RWPE1 (cell line): Measurements from ENCODE around the gene BICD2.

Experiments used
- CTCF ChIA-PET: fragments of 350-600 bp; sonication (Branson Sonifier 250); formaldehyde crosslinking; extraction: SDS; loops from one replicate; lab custom pipeline; 2021; lab: Yijun Ruan, JAX
- POLR2A ChIA-PET: fragments of 400-600 bp; formaldehyde crosslinking; extraction: SDS; loops from one replicate; lab custom pipeline; 2020; ENCODE audit warnings: antibody characterized with exemption; ENCODE audit not compliant: low non-redundant PET; lab: Yijun Ruan, JAX
- DNase-seq: peaks from one replicate; pipeline ENCODE4 v3.0.0; 2012; ENCODE audit warnings: low spot score
- H3K27ac ChIP-seq: fragments of 450-650 bp; 2 replicates; pipeline ENCODE4 v1.5.1; 2017
- TF ChIP-seq, protein P1 (sequence below): fragments of 450-650 bp; conservative IDR thresholded peaks from 2 replicates; pipeline ENCODE4 v1.5.1; 2017; ENCODE audit warnings: low read depth, mild to moderate bottlenecking

Gene BICD2

DNA sequence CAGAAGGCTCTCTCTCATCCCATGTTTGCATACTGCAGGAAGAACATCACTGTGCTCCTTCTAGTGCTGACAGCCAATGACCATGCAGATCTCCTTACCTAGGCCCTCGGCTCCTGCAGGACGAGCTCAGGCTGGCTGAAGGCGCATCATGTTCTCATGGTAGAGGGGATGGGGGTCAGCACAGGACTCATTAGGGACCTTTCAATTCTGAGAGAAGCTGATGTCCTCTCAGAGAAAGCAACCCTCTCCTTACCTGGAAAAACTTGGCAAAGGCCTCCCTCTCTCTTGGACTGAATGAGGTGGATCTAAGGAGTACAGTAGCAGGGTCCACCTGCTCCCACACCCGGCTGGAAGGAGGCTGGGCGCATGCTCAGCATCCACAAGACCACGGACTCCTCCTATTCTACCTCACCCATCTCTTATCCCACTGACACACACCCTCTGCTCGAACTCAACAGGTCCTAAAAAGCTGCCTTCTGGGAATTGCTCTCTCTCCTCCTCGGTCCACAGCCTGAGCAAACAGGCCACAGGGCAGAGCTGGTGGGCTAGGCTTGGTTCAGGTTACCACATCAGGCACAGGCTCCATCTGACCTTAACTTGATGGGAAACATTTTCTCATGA, 97.6 kb downstream of the BICD2 start:
- CTCF ChIA-PET = interaction anchor here (0.6 kb wide), 1 partner anchor 55 kb away, joined by 3 read pairs; no protein-coding TSS in a partner anchor
- H3K27ac ChIP-seq = peak overlapping the region; percentile 38
- TF ChIP-seq, protein P1, sequence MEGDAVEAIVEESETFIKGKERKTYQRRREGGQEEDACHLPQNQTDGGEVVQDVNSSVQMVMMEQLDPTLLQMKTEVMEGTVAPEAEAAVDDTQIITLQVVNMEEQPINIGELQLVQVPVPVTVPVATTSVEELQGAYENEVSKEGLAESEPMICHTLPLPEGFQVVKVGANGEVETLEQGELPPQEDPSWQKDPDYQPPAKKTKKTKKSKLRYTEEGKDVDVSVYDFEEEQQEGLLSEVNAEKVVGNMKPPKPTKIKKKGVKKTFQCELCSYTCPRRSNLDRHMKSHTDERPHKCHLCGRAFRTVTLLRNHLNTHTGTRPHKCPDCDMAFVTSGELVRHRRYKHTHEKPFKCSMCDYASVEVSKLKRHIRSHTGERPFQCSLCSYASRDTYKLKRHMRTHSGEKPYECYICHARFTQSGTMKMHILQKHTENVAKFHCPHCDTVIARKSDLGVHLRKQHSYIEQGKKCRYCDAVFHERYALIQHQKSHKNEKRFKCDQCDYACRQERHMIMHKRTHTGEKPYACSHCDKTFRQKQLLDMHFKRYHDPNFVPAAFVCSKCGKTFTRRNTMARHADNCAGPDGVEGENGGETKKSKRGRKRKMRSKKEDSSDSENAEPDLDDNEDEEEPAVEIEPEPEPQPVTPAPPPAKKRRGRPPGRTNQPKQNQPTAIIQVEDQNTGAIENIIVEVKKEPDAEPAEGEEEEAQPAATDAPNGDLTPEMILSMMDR = no peak
- POLR2A ChIA-PET = interaction anchor here (0.6 kb wide), 1 partner anchor 15 kb away, joined by 4 read pairs; no protein-coding TSS in a partner anchor
- DNase-seq = no peak

DNA sequence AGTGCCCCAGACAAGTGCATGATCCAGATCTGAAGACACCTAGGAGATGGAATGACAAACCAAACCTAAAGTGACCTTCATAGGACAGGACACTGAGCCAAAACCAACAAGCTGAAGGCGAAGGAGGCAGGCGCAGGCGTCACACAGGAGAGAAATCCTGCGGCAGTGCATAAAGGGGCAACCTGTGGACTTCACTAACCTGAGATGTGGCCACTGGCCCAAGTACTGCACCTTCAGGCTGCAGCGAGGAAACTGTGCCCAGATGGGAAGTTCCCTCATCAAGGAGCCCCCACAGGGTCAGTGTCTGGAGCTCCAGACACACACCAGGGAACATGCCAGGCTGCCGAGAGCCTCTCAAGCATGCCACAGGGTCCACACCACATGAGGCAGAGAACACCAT, 98.4 kb downstream of the BICD2 start:
- peak overlapping the region; percentile 38 for H3K27ac ChIP-seq
- TF ChIP-seq, protein P1 = no peak
- no peak for DNase-seq
- CTCF ChIA-PET = no interaction called here
- POLR2A ChIA-PET = no interaction called here

DNA sequence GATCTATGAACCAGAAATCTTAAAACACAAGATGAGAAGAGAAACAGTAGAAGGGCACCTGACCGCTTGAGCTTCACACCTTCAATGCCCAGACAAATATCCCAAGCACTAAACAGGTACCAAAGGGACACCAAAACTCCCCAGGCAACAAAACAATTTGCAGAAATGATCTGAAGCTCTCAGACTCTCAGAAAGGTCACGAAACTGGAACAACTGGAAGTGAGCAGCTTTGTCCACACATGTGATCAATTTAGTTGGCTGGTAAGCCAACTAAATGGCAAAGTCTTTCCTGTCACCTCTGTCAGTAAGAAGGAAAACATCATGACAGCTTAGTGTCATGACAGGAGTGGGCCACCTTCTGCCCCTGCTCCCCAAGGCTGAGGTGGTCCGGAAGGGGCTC, 98.8 kb downstream of the BICD2 start:
- POLR2A ChIA-PET = no interaction called here
- DNase-seq = no peak
- CTCF ChIA-PET = interaction anchor here (0.6 kb wide), 1 partner anchor 901 kb away, joined by 3 read pairs; no protein-coding TSS in a partner anchor
- peak overlapping the region; percentile 38 for H3K27ac ChIP-seq
- TF ChIP-seq, protein P1 = no peak

DNA sequence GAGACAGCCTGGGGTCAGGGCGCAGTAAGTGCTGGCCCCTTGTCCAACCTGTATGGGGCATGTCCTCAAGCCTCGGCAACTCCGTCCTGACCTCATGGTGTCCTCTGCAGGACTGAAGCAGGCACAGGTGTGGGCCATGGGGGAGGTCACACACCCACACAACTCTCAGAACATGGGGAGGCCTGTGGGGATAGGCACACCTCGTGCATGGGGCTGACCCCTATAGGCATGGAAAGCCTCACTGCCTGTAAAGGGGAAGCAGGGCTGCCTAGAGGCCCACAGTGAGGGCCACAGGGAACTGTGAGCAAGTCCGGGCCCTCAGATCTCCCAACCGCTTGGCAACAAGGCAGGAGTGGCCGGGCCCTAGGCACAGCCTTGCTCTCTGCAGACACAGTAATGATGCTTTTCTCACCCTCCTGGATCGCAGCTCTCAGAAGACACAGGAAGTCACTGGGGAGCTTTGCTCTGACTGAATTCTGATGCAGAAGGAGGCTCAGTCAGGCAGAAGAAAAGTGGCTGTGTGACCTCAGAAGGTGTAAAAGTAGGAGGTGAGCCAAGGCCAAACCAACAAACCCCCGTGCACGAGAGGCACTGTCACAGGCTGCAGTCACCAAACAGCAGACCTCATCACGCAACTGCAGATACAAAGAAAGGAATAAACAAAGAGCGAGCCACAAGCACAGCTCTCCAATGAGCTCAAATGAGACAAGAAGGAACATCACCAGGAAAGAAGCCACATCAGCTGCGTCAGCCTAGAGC, 100.1 kb downstream of the BICD2 start:
- ChIA-PET POLR2A (no interaction called here), CTCF (no interaction called here)
- no peak for DNase-seq
- H3K27ac ChIP-seq = peak overlapping the region; percentile 33
- TF ChIP-seq, protein P1 = no peak

DNA sequence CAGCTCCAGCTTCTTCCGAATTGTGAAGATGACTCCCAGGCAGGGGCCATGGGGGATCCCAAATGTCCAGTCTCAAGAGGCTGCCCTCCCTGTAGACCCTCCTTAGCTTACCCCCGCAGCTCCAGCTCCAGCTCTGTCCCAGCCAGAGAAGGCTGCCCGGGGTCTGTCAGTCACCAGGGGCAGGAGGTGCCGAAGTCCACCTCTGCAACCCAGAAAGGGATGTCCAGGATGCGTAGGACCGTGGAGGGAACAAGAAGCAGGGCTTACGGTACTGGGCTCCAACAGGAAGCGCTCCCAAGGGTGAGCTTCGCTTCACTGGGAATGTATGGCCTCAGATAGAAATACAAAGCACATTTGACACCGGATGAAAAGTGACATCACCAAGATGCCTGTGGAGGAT, 100.7 kb downstream of the BICD2 start:
- no peak for DNase-seq
- CTCF ChIA-PET = interaction anchor here (0.8 to 1.3 kb wide), 2 partner anchors 53 to 73 kb away, joined by 3 to 4 read pairs; no protein-coding TSS in a partner anchor
- H3K27ac ChIP-seq = peak overlapping the region; percentile 33
- POLR2A ChIA-PET = no interaction called here
- TF ChIP-seq, protein P1 = no peak

DNA sequence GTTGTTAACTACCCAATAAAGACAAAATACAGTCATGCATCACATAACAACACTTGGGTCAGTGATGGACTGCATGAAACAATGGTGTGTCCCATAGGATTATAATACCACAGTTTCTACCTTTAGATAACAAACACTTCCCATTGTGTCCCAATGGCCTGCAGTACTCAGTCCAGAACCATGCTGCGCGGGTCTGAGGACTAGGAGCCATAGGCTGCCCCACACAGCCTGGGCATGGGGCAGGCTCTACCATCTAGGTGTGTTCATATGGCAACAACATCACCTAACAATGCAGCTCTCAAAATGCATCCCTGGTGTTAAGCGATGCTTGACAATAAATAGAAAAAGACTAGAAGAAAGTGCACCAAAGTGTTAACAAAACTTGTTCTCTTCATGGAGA, 101.5 kb downstream of the BICD2 start:
- POLR2A ChIA-PET = no interaction called here
- DNase-seq = no peak
- TF ChIP-seq, protein P1 = no peak
- CTCF ChIA-PET = interaction anchor here (0.8 to 1.3 kb wide), 2 partner anchors 54 to 74 kb away, joined by 3 to 4 read pairs; no protein-coding TSS in a partner anchor
- no peak overlapping the region for H3K27ac ChIP-seq
